GM12875 (cell line): ENCODE results near the gene PTPRK.

ENCODE experiments used
- H3K4me3 ChIP-seq: one replicate; pipeline ENCODE4 v1.5.1; 2011; ENCODE audit warnings: low read depth, low read length, control low read depth
- CTCF ChIP-seq: IDR thresholded peaks from 2 replicates; pipeline ENCODE4 v1.5.1; 2011; ENCODE audit warnings: low read depth, mild to moderate bottlenecking, control low read depth, inconsistent platforms, low read length, moderate library complexity, borderline replicate concordance; ENCODE audit not compliant: insufficient read depth

The PTPRK gene

DNA sequence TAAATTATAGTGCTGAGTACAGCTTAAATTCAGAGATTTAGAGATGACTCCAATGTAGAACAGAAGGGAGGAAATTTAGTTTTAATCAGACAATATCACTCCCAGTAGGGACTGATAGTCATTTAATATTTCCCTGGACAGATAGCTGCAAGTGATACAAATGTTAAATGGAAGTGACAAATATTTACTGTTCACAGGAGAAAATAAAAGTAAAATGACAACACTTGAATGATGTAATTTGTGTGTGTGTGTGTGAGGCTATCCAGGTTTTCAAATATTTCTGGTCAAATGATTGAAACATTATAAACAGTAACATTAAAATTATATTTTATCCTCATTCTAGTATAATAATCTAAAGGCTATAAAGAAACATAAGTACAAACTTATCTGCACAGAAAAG lies 399.2 kb downstream of the PTPRK start:
- no peak for TF ChIP-seq CTCF

DNA sequence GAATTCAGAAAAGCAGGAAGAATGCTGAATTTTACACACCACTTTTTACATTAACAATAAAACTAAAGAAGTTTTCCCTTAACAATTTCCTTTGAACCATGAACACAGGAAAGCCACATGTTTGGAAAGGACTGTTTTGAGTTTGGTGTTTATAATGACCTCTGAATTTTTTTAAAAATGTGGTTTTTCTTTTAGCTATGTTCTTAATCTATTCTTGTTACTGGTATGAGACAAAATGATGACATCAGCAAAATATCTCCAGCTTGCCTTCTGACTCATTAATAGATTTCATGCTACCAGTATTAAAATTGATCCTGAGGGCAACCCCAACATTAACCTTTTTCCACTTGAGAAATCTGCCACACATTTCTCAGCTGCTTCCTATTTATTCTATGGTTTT lies 402.0 kb downstream of the PTPRK start:
- TF ChIP-seq CTCF: no peak
- no peak overlapping the region for H3K4me3 ChIP-seq

More for the DNA sequence above, 399.2 kb downstream of the PTPRK start:
- no peak overlapping the region for H3K4me3 ChIP-seq

DNA sequence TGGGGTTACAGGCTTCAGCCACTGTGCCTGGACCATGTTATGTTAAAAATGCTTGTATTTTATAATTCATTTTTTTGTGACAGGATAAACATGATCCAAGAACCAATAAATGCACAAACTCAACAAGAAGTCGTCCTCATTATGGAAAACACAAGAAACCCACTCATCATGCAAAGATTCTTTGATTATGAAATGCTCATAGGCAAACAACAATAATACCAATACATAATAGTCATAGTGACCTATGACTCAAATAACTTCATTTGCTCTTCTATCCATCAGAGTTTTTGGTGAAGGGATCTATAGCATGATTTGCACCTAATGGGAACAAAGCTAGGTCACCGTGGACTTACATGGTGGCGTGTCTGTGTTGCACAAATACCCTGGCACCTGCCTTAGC lies 402.5 kb downstream of the PTPRK start:
- TF ChIP-seq CTCF: no peak
- no peak overlapping the region for H3K4me3 ChIP-seq

DNA sequence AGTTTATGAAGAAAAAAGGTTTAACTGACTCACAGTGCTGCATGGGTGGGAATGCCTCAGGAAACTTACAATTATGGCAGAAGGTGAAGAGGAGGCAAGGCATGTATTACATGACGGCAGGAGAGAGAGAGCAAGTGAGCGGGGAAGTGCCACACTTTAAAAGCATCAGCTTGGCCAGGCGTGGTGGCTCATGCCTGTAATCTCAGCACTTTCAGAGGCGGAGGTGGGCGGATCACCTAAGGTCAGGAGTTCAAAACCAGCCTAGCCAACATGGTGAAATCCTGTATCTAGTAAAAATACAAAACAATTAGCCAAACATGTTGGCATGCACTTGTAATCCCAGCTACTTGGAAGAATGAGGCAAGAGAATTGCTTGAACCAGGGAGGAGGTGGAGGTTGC lies 406.2 kb downstream of the PTPRK start:
- H3K4me3 ChIP-seq: no peak overlapping the region
- no peak for TF ChIP-seq CTCF

DNA sequence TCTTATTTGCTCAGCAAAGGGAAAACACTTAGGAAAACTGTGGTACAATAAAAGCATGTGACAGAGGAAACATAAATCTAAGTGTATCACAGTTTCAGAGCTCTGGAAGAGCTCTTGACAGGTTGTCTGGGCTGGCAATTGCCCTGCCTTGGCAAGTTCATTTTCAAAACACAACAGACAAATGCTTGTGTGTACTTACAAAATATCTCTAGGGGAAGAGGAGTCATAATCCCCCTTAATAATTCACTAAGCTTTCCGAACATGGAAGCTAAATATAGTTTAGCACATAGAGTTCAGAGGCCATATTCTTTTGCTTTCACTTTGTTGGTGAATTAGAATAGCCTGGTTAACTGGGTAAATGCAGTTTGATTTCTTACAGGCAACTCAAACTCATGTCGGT lies 407.9 kb downstream of the PTPRK start:
- no peak overlapping the region for H3K4me3 ChIP-seq
- no peak for TF ChIP-seq CTCF

DNA sequence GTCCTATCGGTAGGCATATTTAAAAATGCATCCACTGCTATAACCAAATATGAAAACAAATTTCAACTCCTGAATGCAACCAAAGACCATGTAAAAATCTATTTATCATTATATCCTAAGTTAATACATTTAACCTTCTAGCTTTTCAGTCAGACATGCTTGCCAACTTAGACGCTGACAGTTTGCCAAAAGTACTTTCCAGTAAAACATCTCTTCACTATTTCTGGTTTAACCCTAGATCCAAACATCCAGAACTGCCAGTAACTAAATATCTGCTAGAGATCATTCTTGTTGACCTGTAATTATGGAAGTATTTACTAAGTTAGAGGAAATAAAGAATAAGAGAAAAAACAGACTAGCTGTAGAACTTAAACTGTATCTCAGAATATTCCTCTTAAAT lies 409.3 kb downstream of the PTPRK start:
- no peak overlapping the region for H3K4me3 ChIP-seq
- TF ChIP-seq CTCF: no peak

GRCh38 chr6:128107682-128108081 lies 412.7 kb downstream of the PTPRK start:
- TF ChIP-seq CTCF: no peak
- H3K4me3 ChIP-seq: no peak overlapping the region
